GM19238 (cell line): ENCODE results near the gene ZNF490.
A peak's percentile ranks its signal among the peaks of the same experiment; 100 is the strongest.
"Not testable (repeated sequence)": the region's sequence is repeated elsewhere in the genome, so short reads cannot be mapped to it uniquely, and the experiment has no call there.

Experiments
- DNase-seq: peaks from one replicate; pipeline ENCODE4 v3.0.0; 2011; ENCODE audit warnings: low spot score; ENCODE audit not compliant: insufficient read length

ZNF490 gene

GRCh38 chr19:12623361-12624031 lies 12.9 kb upstream of the ZNF490 start:
- no peak for DNase-seq

GRCh38 chr19:12621253-12622024 lies 10.8 kb upstream of the ZNF490 start:
- DNase-seq = not testable (repeated sequence)

- no peak for DNase-seq
Measured at GRCh38 chr19:12617646-12618045, 7.0 kb upstream of the ZNF490 start.

GRCh38 chr19:12611361-12611699 lies 717 bp upstream of the ZNF490 start:
- DNase-seq = no peak

- no peak for DNase-seq
Measured at GRCh38 chr19:12607631-12608030, 3.0 kb downstream of the ZNF490 start.

- no peak for DNase-seq
Measured at GRCh38 chr19:12606796-12607195, 3.8 kb downstream of the ZNF490 start.

- peak; percentile 53 for DNase-seq
Measured at GRCh38 chr19:12603714-12604113, 6.9 kb downstream of the ZNF490 start.

- no peak for DNase-seq
Measured at GRCh38 chr19:12597594-12597993, 13.0 kb downstream of the ZNF490 start.

GRCh38 chr19:12596927-12597548 lies 13.6 kb downstream of the ZNF490 start:
- DNase-seq = no peak

- DNase-seq = no peak
Measured at GRCh38 chr19:12596485-12596884, 14.1 kb downstream of the ZNF490 start.

- DNase-seq = no peak
Measured at GRCh38 chr19:12581100-12581499, 29.5 kb downstream of the ZNF490 start.

- DNase-seq = no peak
Measured at GRCh38 chr19:12580180-12580694, 30.4 kb downstream of the ZNF490 start.

- DNase-seq = no peak
Measured at GRCh38 chr19:12578641-12579040, 32.0 kb downstream of the ZNF490 start.

GRCh38 chr19:12574036-12574435 lies 36.6 kb downstream of the ZNF490 start:
- DNase-seq = peak; percentile 21

GRCh38 chr19:12567951-12568350 lies 42.7 kb downstream of the ZNF490 start:
- DNase-seq = no peak

- not testable (repeated sequence) for DNase-seq
Measured at GRCh38 chr19:12566380-12566779, 44.2 kb downstream of the ZNF490 start.

GRCh38 chr19:12564016-12564664 lies 46.5 kb downstream of the ZNF490 start:
- DNase-seq = peak; percentile 90

- DNase-seq = no peak
Measured at GRCh38 chr19:12555456-12555930, 55.1 kb downstream of the ZNF490 start.

GRCh38 chr19:12551060-12551832 lies 59.4 kb downstream of the ZNF490 start, which contains the start of gene ZNF564:
Gene ZNF564 (minus strand): TSS chr19:12551482. CDS start chr19:12551332, 150 bp downstream.
- DNase-seq = peak; percentile 95

GRCh38 chr19:12546903-12547302 lies 63.7 kb downstream of the ZNF490 start:
- DNase-seq = no peak

- no peak for DNase-seq
Measured at GRCh38 chr19:12546068-12546467, 64.5 kb downstream of the ZNF490 start.
